Osteocyte (in vitro differentiated cells): ENCODE results near the gene CCER1. TPM values are rescaled to one million over a fixed set of nuclear protein-coding genes. Genes with fewer than 3 reads are reported as not detected.
A peak's percentile ranks its signal among the peaks of the same experiment; 100 is the strongest.

Experiments used
- DNase-seq: peaks from one replicate; pipeline ENCODE4 v3.0.0; 2021; ENCODE audit warnings: mixed read lengths; ENCODE audit not compliant: unreplicated experiment; ENCODE audit errors: extremely low spot score
- H3K27ac Mint-ChIP-seq: one replicate; pipeline ENCODE4 v1.8.0; 2021; ENCODE audit warnings: mild to moderate bottlenecking, mixed read lengths; ENCODE audit not compliant: unreplicated experiment
- H3K27me3 Mint-ChIP-seq: one replicate; pipeline ENCODE4 v1.8.0; 2021; ENCODE audit warnings: mixed read lengths; ENCODE audit not compliant: unreplicated experiment
- H3K36me3 Mint-ChIP-seq: one replicate; pipeline ENCODE4 v1.8.0; 2021; ENCODE audit warnings: mixed read lengths; ENCODE audit not compliant: unreplicated experiment
- H3K4me1 Mint-ChIP-seq: one replicate; pipeline ENCODE4 v1.8.0; 2021; ENCODE audit warnings: mixed read lengths; ENCODE audit not compliant: unreplicated experiment
- H3K4me3 Mint-ChIP-seq: one replicate; pipeline ENCODE4 v1.8.0; 2021; ENCODE audit warnings: mild to moderate bottlenecking, moderate library complexity, mixed read lengths; ENCODE audit not compliant: unreplicated experiment
- H3K9me3 Mint-ChIP-seq: one replicate; pipeline ENCODE4 v1.8.0; 2021; ENCODE audit warnings: mixed read lengths; ENCODE audit not compliant: unreplicated experiment
- CTCF ChIP-seq: fragments of 200-600 bp; sonication (generic); IDR thresholded peaks from 2 replicates; pipeline ENCODE4 v1.5.0; 2021; ENCODE audit warnings: antibody characterized with exemption, mild to moderate bottlenecking, moderate library complexity
- total RNA-seq: library from RNA; stranded (reverse); gene quantifications from 2 replicates; pipeline ENCODE4 v1.2.1, GENCODE V29; 2021

Gene CCER1
- total RNA-seq, 1 donor from 2014 or later, result not detected

GRCh38 chr12:90995010-90995409 lies 40.0 kb upstream of the CCER1 start:
- no peak for TF ChIP-seq CTCF
- H3K4me3 Mint-ChIP-seq, result no peak overlapping the region
- H3K9me3 Mint-ChIP-seq, result peaks cover 4% of the 10 kb centered on the region
- H3K4me1 Mint-ChIP-seq, result peaks cover 10% of the 10 kb centered on the region
- H3K27ac Mint-ChIP-seq, result no peak overlapping the region
- DNase-seq, result no peak
- H3K27me3 Mint-ChIP-seq, result no peaks in the 10 kb centered on the region
- H3K36me3 Mint-ChIP-seq, result no peaks in the 10 kb centered on the region

DNA sequence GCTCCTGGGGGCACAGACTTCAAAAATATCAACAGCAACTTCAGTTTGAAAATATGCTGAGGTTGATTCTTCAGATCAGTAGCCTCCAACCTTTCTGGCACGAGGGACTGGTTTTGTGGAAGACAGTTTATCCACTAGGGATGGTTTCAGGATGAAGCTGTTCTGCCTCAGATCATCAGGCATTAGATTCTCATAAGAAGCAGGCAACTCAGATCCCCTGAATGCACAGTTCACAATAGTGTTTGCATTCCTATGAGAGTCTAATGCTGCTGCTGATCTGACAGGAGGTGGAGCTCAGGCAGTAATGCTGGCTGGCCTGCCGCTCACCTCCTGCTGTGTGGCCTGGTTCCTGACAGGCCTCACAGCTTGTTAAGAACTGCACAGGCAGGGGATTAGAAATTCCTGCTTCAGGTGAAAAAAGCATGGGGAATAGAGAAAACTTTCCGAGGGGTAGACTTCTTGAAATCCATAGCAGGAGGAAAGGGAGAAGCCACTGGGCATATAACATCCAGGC lies 37.0 kb upstream of the CCER1 start:
- no peak overlapping the region for H3K4me3 Mint-ChIP-seq
- H3K27me3 Mint-ChIP-seq, result no peaks in the 10 kb centered on the region
- H3K36me3 Mint-ChIP-seq, result no peaks in the 10 kb centered on the region
- no peak for TF ChIP-seq CTCF
- H3K9me3 Mint-ChIP-seq, result peaks cover 7% of the 10 kb centered on the region
- peaks cover 21% of the 10 kb centered on the region for H3K4me1 Mint-ChIP-seq
- no peak overlapping the region for H3K27ac Mint-ChIP-seq
- DNase-seq, result no peak

- Mint-ChIP-seq H3K27ac (no peak overlapping the region), H3K4me1 (peaks cover 21% of the 10 kb centered on the region), H3K4me3 (no peak overlapping the region), H3K9me3 (peaks cover 9% of the 10 kb centered on the region), H3K27me3 (no peaks in the 10 kb centered on the region), H3K36me3 (no peaks in the 10 kb centered on the region)
- no peak for DNase-seq
- TF ChIP-seq CTCF, result no peak
Measured at GRCh38 chr12:90990611-90991010, 35.6 kb upstream of the CCER1 start.

DNA sequence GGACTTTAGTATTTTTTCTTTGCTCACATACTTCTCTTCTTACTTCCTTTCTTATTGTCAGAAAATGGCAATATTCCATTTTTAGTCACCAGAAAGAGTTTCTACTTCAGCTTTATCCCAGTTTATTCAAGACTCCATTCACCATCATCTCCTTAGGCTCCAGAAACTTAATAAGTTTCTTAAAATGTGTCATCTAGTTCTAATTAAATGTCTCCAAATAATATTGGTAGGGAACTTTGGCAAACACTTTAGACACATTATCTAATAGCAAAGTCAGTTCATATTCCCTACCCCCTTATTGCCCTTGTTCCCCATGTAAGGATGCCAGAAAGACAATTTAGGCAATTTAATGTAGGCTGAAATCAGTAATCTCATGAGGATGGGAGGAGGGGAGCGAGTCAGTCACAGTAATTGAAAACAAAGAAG lies 34.7 kb upstream of the CCER1 start:
- H3K27ac Mint-ChIP-seq, result no peak overlapping the region
- no peak overlapping the region for H3K4me3 Mint-ChIP-seq
- TF ChIP-seq CTCF, result no peak
- H3K27me3 Mint-ChIP-seq, result no peaks in the 10 kb centered on the region
- H3K4me1 Mint-ChIP-seq, result peaks cover 14% of the 10 kb centered on the region
- H3K9me3 Mint-ChIP-seq, result peaks cover 9% of the 10 kb centered on the region
- H3K36me3 Mint-ChIP-seq, result no peaks in the 10 kb centered on the region
- DNase-seq, result no peak

GRCh38 chr12:90987520-90987919 lies 32.5 kb upstream of the CCER1 start:
- Mint-ChIP-seq H3K4me1 (peaks cover 12% of the 10 kb centered on the region), H3K27ac (no peak overlapping the region), H3K4me3 (no peak overlapping the region), H3K9me3 (peaks cover 13% of the 10 kb centered on the region), H3K27me3 (no peaks in the 10 kb centered on the region), H3K36me3 (no peaks in the 10 kb centered on the region)
- peak; percentile 14 for TF ChIP-seq CTCF
- DNase-seq, result no peak
